HS-27A (cell line): ENCODE results near the gene KIF11.
"Not testable (repeated sequence)": the region's sequence is repeated elsewhere in the genome, so short reads cannot be mapped to it uniquely, and the experiment has no call there.

Experiments
- DNase-seq: peaks from one replicate; pipeline ENCODE4 v3.0.0-alpha.2; 2012; ENCODE audit warnings: low read depth, missing footprints

Gene KIF11

DNA sequence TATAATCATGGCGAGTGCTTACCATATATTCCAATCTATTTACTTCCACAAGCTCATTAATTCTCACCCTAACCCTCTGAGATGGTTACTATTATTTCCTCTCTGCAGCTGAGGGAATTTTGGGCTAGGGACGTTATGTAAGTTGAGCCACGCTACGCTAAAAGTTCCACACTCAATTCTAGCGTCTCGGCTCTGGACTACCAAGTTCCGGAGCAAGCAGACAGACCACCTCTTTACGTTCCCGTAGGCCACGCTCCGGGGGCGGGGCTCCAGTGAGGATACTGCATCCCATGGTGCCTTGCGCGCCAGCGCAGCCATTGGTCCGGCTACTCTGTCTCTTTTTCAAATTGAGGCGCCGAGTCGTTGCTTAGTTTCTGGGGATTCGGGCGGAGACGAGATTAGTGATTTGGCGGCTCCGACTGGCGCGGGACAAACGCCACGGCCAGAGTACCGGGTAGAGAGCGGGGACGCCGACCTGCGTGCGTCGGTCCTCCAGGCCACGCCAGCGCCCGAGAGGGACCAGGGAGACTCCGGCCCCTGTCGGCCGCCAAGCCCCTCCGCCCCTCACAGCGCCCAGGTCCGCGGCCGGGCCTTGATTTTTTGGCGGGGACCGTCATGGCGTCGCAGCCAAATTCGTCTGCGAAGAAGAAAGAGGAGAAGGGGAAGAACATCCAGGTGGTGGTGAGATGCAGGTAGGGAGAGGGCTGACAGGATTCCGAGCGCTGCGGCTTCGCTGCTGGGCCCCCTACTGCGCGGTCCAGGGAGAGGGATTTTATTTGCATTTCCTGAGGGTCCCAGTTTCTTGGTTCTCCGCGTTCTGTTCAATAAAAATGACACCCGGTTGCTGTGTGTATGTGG, at the start of gene KIF11:
Gene KIF11 (plus strand): TSS at position 370 of the 858 bp plus-strand sequence. CDS start 246 bp downstream, at position 616.
- DNase-seq, result no peak

DNA sequence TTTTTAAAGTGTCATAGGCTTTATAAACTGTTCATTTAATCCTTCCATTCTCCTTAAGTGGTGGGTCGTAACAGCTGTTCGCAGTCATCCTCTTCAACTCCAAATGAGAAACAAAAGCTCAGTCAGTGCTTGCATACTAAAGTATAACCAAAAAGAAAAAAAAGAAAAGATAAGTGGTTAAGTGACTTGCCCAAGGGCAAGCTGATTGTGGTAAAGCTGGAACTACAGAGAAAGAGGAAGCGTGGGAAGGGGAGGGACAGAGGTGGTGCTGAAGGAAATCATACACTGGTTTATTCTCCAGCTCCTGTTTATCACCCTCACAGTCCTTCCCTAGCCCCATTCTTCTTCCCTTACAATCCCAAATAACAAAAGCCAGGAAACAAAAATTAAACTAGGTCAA, 48.6 kb upstream of the KIF11 start:
- DNase-seq, result no peak

DNA sequence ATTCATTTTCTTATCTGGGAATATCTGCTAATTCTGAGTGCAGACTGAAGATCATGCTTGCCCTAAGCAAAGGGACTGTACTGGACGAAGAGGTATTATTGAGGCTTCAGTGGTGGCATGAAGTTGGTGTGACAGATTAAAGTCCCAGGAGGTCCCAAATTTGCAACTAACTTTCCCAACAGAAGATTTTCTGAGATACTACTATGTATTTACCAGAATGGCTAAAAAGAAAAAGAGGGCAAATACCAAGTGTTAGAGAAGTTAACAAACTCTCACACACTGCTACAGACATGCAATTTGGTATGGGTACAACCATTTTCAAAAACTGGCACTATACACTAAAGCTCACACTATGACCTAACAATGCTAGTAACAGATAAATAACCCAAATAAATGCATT, 47.4 kb upstream of the KIF11 start:
- no peak for DNase-seq

DNA sequence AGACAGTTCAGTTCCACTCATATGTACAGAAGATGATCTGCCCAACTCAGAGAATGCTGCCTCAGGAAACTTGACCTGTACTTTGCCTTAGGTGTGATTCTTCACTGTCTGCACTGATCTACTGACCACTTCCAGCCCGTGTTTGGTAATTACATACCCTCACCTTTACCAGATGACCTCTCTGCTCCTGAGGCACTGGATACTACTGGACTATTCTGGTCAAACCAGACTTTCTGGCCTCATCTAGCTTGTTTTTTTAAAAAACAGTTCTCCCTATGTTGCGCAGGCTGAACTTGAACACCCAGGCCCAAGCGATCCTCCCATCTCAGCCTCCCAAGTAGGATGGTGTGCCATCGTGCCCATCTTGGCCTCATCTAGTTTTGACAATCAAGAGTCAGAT, 45.3 kb upstream of the KIF11 start:
- DNase-seq, result no peak

DNA sequence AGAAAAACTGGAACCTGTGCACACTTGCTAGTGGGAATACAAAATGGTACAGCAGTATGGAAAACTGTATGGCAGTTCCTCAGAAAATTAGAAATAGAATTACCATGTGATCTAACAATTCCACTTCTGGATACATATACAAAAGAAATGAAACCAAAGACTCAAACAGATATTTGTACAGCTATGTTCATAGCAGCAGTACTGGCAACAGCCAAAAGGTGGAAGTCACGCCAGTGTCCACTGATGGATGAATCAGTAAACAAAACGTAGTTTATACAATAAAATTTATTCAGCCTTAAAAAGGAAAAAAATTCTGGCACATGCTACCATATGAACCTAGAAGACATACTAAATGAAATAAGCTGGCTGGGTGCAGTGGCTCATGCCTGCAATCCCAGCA, 42.0 kb upstream of the KIF11 start:
- DNase-seq, result no peak

DNA sequence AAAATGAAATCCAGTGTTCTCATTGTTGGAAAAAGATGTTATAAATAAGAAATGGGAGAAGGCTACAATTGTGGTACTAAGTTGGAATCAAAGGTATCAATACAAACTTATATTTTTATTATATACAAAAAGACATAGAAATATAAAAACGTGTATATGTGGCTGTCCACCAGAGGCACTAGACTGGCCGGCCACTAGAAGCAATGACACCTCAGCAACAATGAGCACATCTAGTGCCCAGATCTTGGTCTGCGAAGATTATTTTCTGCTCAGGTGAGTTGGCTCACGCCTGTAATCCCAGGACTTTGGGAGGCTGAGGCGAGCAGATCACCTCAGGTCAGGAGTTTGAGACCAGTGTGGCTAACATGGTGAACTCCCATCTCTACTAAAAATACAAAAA, 40.6 kb upstream of the KIF11 start:
- DNase-seq, result no peak

DNA sequence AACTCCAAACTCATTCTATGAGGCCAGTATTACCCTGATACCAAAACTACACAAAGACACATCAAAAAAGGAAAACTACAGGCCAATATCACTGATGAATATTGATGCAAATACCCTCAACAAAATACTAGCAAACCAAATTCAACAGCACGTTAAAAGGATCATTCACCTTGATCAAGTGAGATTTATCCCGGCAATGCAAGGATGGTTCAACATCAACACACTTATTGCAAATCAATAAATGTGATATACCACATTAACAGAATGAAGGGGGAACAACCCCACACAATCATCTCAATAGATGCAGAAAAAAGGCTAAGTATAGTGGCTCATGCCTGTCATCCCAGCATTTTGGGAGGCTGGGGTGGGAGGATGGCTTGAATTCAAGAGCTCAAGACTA, 39.0 kb upstream of the KIF11 start:
- DNase-seq, result no peak

DNA sequence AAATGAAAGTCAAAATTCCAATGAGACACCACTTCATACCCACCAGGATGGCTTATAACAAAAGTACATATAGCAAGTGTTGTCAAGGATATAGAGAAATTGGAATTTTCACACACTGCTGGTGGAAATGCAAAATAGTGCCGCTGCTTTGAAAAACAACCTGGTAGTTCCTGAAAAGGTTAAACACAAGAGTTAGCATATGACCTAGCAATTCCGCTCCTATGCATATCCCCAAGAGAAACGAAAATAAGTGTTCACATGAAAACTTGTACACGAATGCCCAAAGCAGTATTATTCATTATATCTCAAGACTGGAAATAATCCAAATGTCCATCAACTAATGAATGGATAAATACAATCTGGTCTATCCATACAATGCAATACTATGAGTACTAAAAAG, 33.9 kb upstream of the KIF11 start:
- DNase-seq, result no peak

DNA sequence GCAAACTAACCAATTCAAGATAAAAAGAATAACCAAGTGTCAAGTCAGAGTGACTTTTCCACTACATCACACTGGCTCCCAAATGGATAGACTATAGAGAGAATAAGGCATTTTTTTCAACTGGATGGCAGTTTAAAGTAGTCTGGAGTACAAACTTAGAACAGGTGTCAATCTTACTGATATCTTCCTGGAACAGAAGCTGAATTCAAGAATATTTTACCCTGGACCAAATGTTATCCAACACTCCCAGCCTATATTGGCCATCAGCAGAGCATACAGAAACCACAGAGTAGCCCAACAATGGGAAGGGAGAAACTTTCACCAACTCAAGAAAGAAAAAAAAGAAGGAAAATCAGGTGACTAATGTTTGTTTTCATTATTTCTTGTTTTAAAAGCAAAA, 30.5 kb upstream of the KIF11 start:
- no peak for DNase-seq

DNA sequence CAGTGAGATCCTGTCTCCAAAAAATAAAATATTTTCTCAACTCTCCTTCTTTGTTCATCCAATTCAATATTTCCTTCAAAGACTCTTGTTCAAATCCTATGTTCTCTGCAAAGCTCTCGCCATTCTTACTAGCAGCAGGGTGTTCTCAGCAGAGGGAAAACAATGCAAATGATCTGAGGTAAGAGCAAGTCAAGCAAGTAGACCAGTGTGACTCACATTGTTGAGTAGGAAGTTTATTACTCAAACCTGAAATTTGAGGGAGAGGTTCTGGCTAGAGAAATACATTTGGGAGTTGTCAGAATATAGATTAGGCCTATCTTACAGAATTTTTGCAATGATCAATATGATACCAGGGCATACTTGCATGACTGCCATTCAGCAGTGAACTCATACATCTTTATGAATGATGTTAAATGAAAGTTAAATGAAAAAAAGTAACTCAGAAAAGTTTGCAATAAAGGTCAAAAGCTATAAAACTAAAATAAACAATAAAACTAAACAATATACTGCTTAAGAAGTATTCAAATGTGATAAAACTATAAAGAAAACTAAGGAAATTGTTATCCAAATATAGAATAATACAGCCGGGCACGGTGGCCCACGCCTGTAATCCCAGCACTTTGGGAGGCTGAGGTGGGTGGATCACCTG, 24.9 kb upstream of the KIF11 start:
- DNase-seq, result no peak

DNA sequence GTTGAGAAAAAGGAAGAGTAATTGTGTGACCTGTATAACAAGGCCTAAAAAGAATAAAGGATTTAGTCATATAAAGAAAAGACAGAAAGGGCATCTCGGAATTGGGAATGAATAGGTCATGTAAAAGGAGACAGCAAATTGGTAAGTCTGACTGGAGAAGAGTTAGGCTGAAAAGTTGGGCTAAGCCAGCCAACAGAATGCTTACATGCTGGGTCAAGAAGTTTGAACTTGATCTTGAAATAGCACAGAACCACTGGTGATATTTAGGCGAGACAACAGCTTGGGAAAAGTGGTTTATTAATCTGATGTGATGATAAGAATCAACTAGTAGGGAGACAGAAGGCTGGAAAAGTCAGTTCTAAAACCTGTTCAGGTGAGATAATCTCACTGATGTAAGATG, 23.9 kb upstream of the KIF11 start:
- no peak for DNase-seq

DNA sequence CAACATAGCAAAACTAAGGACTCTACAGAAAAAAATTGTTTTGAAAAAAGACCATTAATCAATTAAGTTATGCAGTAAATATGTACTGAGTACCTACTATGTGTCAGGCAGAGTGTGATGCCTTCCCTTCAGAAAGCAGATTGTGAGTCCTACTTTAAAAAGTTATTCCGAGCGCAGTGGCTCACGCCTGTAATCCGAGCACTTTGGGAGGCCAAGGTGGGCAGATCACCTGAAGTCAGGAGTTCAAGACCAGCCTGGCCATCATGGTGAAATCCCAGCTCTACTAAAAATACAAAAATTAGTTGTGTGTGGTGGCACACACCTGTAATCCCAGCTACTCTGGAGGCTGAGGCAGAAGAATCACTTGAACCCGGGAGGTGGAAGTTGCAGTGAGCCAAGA, 23.3 kb upstream of the KIF11 start:
- not testable (repeated sequence) for DNase-seq

DNA sequence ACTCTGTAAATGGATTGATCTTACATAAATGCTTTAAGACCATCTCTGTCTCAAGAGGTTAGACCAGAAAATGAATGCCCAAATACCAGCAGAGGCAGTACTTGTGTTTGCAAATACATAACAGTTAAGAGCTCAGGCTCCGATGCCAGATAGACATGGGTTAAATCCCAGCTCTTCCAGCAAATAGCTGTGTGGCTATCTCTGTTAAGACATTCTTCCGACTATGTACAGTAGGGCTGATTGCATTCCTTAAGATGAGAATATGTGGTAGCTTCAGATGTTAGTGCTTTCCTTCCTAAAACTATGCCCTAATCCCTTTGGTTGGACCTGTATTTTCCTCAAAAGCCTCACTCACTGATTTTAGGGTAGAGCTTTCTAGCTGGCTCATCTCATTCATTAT, 21.3 kb upstream of the KIF11 start:
- DNase-seq, result no peak

DNA sequence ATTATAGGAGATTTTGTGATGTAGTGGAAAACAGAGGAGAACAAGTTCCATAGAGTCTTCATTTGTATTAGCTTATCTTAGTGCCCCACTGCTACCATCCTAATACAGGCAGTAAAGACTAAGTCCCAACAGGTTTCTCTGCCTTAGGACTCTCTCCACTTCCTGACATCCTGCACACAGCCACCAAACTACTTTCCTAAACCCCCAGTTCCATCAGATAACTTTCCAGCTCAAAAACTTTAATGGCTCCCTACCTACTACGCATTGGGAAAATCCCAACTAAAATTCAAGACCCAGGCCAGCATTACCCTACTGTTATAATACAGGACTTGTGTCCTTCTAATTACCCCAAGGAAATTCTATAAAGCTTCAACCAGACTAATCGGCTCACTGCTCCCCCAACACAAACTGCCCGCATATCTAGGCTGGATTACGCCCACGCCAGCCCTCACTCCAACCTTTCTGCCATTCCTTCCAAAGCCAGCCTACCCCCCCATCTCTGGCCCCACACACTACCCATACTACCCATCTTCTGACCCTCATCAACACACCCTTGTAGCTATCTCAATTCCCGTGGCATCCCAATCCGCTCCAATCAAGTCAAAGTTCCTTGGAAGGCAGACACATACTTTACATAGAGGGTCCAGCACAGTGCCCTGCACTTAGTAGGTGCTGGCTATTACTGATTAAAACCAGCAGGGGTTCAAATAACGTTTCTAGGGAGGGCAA, 20.4 kb upstream of the KIF11 start:
- no peak for DNase-seq

DNA sequence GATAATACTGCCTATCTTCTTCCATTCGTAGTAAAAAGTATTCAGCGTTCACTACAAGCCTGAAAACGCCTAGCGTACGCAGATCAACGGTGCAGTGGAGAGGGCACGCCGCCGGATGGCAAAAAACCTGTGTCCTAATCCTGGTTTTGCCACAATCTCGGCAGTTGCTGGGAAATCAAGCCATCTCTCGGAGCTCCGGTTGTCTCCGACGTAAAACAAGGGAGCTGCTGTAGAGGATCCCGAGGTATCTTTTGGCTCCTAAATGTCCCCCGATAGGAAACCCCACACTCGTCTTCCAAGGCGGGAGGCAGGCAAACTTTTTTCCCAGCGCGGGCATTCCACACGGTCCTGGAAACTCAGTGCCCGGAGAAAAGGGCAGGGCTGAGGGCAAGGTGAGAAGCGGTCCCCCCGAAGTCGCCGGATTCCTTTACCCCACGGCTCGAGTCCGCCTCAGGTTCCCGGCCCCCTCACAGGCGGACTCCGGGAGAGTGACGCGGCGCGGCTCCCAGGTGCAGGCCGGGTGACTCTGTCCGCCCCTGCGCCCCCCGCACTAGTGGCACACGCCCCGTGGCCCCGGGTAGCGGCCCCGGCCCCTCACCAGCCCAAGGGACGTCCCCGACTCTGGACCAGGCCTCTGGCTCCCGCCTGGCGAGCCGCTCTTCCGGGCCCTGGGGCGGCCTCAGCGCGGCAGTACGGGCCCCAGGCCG, 19.7 kb upstream of the KIF11 start:
- DNase-seq, result no peak

DNA sequence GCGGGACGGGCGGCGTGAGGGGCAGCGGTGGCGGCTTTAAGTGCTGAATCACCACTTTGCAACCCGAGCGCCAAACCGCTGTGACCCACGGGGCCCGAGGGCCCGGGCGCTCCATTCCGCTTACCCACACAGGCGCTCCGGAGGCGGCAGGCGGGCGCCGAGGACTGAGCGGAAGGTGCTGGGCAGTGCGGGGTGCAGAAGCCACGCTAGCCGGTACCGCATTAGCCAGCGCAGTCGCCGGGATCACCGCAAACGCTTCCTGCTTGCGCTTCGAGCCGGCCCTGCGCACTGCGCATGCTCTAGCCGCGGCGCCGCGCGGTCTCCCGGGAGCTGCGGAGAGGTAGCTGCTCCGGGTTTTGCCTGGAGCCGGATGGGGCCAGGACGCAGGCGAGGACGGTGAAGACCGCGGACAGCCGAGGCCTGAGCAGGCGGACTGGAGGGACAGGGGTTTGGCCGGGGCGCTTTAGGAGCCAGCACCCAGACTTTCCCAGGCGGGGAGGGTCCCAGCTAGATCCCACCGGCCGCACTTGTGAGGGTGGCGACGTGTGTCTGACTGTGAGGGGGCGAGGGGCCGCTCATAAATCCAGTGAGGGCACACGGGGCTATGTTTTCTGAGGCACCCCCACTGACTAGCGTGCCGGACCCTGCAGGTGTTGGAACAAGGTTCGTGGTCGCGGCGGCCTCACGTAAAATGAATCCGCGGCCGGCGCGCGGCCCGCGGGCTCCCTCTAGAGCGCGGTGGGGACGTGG, 19.0 kb upstream of the KIF11 start, which contains the start of gene IDE:
Gene IDE (minus strand): TSS at position 296 of the 750 bp plus-strand sequence. CDS start 74 bp downstream, at position 222.
- no peak for DNase-seq

DNA sequence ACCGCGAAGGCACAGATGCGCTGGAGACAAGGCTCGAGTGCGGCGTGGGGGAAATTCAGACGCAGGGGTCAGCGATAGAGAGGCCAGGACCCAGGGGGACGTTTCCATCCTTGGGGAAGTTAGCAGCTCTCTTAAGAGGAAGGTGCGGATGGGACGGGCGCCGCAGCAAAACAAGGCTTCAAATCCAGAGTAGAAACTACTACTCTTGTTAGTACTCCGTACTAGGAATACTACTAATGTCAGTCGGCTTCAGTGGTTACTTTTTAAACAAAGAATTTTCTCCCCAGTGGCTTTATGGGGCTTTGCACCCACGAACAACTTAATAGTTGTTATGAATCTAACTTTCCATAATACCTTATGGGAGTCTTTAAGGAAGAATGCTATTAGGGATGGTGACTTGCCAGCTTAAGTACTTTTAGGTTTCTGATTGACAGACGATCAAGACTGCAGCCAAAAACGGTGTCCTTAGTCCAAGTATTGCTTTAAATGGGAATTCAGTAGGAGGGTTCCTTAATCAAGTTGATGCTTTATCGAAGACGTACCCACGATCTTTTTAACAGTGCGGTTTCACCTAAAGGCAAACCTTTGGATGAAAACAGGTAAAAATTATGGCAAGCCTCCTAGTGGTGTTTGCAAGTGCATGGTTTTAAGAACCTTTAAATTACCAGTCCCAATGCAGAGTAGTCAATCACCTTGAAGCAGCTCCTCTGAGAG, 18.2 kb upstream of the KIF11 start:
- DNase-seq, result no peak

DNA sequence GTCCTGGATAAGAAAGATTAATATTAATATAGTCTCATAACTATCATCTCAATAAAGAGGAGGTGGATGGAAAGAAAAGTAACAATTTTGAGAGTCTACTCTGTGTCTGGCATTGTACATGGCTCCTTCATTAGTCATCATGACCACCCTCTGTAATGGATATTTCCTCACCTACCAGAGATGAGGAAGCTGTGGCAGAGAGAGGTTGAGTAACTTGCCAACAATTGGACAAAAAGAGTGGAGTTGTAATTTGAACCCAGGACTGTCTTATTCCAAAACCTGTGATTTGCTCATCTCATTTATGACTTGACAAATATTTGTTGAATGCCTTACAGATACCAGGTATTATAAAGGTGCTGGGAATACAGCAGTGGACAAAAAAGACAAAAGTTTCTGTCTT, 17.0 kb upstream of the KIF11 start:
- DNase-seq, result no peak

DNA sequence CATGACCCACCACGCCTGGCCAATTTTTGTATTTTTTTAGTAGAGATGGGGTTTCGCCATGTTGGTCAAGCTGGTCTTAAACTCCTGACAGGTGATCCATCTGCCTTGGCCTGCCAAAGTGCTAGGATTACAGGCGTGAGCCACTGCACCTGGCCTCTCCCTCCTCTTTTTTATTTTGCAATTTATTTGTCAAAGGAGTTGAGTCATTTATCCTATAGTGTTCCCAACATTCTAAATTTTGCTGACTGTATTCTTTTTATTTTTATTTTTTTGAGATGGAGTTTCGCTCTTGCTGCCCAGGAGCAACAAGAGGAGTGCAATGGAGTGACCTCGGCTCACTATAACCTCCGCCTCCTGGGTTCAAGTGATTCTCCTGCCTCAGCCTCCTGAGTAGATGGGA, 10.6 kb upstream of the KIF11 start:
- not testable (repeated sequence) for DNase-seq

DNA sequence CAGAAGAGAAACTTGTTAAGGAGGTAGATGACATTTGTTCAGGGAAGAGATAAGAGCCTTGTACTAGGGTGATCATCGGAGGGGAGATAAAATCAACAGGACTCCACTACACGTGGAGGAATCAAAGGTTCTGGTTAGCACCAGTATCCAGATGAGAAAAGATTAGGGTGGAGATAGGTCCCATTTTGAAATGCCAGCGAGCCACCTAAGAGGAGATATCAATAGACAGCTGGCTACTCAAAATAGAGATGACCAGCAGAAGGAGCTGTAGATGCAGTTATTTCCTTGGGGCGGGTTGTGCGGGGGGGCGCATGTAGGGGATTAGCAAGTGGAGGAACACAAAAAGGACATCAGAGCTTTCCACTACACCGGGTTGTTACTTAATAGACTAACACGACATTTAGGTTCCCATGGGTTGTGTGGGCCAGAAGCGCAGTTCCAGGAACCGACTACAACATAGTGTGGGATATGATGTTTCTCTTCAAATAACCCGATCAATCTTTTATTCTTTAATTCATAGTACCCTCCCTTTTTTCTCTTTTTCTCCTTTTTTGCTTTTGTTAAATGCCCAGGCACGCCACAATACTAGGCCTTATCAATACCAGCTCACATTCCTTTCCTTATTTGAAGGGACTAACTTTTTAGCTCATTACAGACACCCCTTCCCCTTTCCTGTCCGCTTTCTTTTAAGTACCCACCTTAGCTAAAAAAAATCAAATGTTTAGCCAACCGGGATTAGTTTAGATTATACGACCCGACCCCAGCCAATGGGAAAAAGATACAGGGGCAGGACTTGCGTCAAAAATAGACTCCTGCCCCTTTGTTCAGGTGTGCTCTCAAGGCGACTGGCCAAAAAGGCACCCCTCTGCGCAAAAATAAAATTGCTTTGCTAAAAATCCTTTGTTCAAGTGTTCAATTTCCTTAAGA, 2.0 kb upstream of the KIF11 start:
- no peak for DNase-seq
